Breast epithelium (tissue), 4 donors: ENCODE results near the gene TTC39A. TPM values are rescaled to one million over a fixed set of nuclear protein-coding genes. Genes with fewer than 3 reads are reported as not detected.

ENCODE experiments used
- DNase-seq, 2 donors: peaks; one replicate each; pipeline ENCODE4 v3.0.0-alpha.2; 2019; ENCODE audit warnings: low spot score in 2 of 2
- H3K27ac ChIP-seq, 2 donors: fragments of 200-600 bp; sonication (generic) in 1 of 2; one replicate each; pipeline ENCODE4 v1.5.1; 2016 to 2019; ENCODE audit warnings: mild to moderate bottlenecking in 1 of 2
- H3K27me3 ChIP-seq, 2 donors: fragments of 200-600 bp; sonication (generic) in 1 of 2; one replicate each; pipeline versions ENCODE4 v1.5.1 to v1.6.0; 2017 to 2019; ENCODE audit warnings: control low read depth in 1 of 2, mild to moderate bottlenecking in 1 of 2
- H3K36me3 ChIP-seq: fragments of 200-600 bp; one replicate; pipeline ENCODE4 v1.5.1; 2019
- H3K4me1 ChIP-seq, 2 donors: fragments of 200-600 bp; sonication (generic); one replicate each; pipeline ENCODE4 v1.5.1; 2016 to 2019; ENCODE audit warnings: control low read depth in 1 of 2
- H3K4me3 ChIP-seq, 3 donors: fragments of 200-600 bp; sonication (generic); 1 replicate in 2 of 3; 2 replicates in 1 of 3; pipeline ENCODE4 v1.5.1; 2016 to 2019; ENCODE audit warnings: mild to moderate bottlenecking in 3 of 3, moderate library complexity in 2 of 3
- H3K9me3 ChIP-seq, 2 donors: fragments of 200-600 bp; sonication (generic) in 1 of 2; one replicate each; pipeline ENCODE4 v1.5.1; 2016 to 2019; ENCODE audit warnings: control low read depth in 1 of 2
- POLR2A ChIP-seq: fragments of 450-650 bp; IDR thresholded peaks from one replicate; pipeline ENCODE4 v1.6.1; 2016; ENCODE audit warnings: antibody characterized with exemption, mild to moderate bottlenecking, moderate library complexity
- POLR2AphosphoS5 ChIP-seq, 3 donors: sonication (generic); formaldehyde crosslinking; IDR thresholded peaks; one replicate each; pipeline ENCODE4 v1.6.1; 2017; ENCODE audit warnings: antibody characterized with exemption in 3 of 3
- intact Hi-C: fragments of 100-400 bp; cut with DNase I; formaldehyde crosslinking; loops from one replicate; pipeline ENCODE4 v1.15.1; 2023; ENCODE audit warnings: low total_unique reads
- total RNA-seq, 3 donors: library from RNA; depleted of rRNA; stranded (reverse); fragments of >200 nt; gene quantifications; one replicate each; pipeline ENCODE4 v1.1.0, GENCODE V29; 2016
- TF ChIP-seq, protein P1 (sequence below), 3 donors: fragments of 450-650 bp; IDR thresholded peaks; one replicate each; pipeline ENCODE4 v1.5.1; 2016 to 2017; ENCODE audit warnings: antibody characterized with exemption in 3 of 3, mild to moderate bottlenecking in 3 of 3, moderate library complexity in 3 of 3

Gene TTC39A
- total RNA-seq, 3 donors from 2014 or later = 0.96 to 111 (median 72.1) TPM

DNA sequence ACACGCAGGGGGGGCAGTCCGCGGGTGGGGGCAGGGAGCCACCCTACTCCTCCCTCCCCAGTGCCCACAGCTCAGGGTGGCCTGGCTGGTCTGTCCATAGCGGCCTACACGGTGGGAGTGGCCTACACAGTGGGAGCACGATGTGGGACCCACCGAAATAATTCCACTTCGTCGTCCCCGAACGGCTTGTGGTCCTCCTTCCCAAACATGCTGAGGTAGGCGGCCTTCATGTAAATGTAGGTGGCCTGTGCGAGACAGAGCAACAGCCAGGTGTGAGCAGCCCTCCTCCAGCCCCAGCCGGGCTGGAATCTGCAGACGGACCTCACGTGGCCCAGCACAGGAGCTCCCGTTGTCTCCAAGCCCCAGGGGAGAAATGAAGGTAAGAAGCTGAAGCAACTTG is 34.4 kb downstream of the TTC39A start:
- no peak overlapping the region for H3K27ac ChIP-seq
- TF ChIP-seq, protein P1, sequence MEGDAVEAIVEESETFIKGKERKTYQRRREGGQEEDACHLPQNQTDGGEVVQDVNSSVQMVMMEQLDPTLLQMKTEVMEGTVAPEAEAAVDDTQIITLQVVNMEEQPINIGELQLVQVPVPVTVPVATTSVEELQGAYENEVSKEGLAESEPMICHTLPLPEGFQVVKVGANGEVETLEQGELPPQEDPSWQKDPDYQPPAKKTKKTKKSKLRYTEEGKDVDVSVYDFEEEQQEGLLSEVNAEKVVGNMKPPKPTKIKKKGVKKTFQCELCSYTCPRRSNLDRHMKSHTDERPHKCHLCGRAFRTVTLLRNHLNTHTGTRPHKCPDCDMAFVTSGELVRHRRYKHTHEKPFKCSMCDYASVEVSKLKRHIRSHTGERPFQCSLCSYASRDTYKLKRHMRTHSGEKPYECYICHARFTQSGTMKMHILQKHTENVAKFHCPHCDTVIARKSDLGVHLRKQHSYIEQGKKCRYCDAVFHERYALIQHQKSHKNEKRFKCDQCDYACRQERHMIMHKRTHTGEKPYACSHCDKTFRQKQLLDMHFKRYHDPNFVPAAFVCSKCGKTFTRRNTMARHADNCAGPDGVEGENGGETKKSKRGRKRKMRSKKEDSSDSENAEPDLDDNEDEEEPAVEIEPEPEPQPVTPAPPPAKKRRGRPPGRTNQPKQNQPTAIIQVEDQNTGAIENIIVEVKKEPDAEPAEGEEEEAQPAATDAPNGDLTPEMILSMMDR (IDR thresholded peaks at IDR 0.05) = no peak
- TF ChIP-seq POLR2A = no peak
- no peak for TF ChIP-seq POLR2AphosphoS5 (IDR thresholded peaks at IDR 0.05)
- H3K4me3 ChIP-seq = no peak overlapping the region
- no peaks in the 10 kb centered on the region for H3K36me3 ChIP-seq
- H3K27me3 ChIP-seq = no peaks in the 10 kb centered on the region
- DNase-seq = peak in 1 of 2 donors; percentile 42
- H3K4me1 ChIP-seq = no peaks in the 10 kb centered on the region
- no peaks in the 10 kb centered on the region for H3K9me3 ChIP-seq
- intact Hi-C loops = no loop called here

- Histone ChIP-seq H3K36me3 (no peaks in the 10 kb centered on the region), H3K9me3 (no peaks in the 10 kb centered on the region), H3K4me3 (no peak overlapping the region), H3K27ac (no peak overlapping the region), H3K4me1 (no peaks in the 10 kb centered on the region), H3K27me3 (no peaks in the 10 kb centered on the region)
- TF ChIP-seq POLR2AphosphoS5 (IDR thresholded peaks at IDR 0.05) = no peak
- TF ChIP-seq POLR2A = no peak
- TF ChIP-seq, protein P1 (IDR thresholded peaks at IDR 0.05) = no peak
- peak in 1 of 2 donors; percentile 37 for DNase-seq
- intact Hi-C loops = no loop called here
These were observed 35.7 kb downstream of the TTC39A start for GRCh38 chr1:51294566-51295184.

DNA sequence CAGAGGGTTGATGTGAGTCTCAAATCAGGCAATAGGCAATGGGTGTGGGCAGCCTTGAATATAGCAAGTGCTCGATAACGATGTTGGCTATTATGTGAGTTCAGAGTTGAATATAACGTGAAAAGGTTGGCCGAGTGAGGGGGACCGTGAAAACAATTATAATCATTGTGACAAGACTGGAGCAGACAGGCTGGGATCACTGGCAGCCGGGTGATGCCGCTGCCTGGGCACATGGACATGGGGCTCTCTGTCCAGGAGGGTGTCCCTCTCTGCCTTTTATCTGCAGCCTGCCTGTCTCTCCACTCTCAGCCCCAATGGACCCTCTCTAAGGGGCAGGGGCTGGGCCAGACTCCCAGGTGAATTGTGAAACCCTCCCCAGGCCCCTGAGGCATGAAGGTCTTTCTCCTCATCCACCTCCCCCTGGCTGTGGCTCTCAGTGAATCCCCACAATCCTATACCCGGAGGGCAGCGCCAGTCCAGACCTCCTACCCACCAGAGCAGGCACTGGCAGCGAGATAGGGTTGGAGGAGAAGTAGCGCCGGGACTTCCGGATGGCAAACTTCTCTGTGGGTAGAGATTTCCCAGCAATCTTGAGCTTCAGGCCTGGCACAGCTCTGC is 36.4 kb downstream of the TTC39A start:
- H3K27me3 ChIP-seq = no peaks in the 10 kb centered on the region
- no peaks in the 10 kb centered on the region for H3K36me3 ChIP-seq
- TF ChIP-seq POLR2A (no peak), POLR2AphosphoS5 (IDR thresholded peaks at IDR 0.05) (no peak)
- TF ChIP-seq, protein P1 (IDR thresholded peaks at IDR 0.05) = no peak
- no peaks in the 10 kb centered on the region for H3K9me3 ChIP-seq
- H3K4me3 ChIP-seq = no peak overlapping the region
- intact Hi-C loops = no loop called here
- H3K4me1 ChIP-seq = no peaks in the 10 kb centered on the region
- DNase-seq = no peak
- no peak overlapping the region for H3K27ac ChIP-seq

GRCh38 chr1:51290489-51290847 is 39.9 kb downstream of the TTC39A start:
- no peak for TF ChIP-seq POLR2A
- TF ChIP-seq, protein P1 (IDR thresholded peaks at IDR 0.05) = no peak
- TF ChIP-seq POLR2AphosphoS5 (IDR thresholded peaks at IDR 0.05) = no peak
- Histone ChIP-seq H3K4me3 (no peak overlapping the region), H3K36me3 (no peaks in the 10 kb centered on the region), H3K4me1 (no peaks in the 10 kb centered on the region), H3K27me3 (no peaks in the 10 kb centered on the region), H3K27ac (no peak overlapping the region), H3K9me3 (no peaks in the 10 kb centered on the region)
- DNase-seq = no peak
- intact Hi-C loops = no loop called here

GRCh38 chr1:51289676-51290488 is 40.5 kb downstream of the TTC39A start:
- TF ChIP-seq, protein P1 (IDR thresholded peaks at IDR 0.05) = no peak
- TF ChIP-seq POLR2A (no peak), POLR2AphosphoS5 (IDR thresholded peaks at IDR 0.05) (no peak)
- Histone ChIP-seq H3K9me3 (no peaks in the 10 kb centered on the region), H3K4me3 (no peak overlapping the region), H3K27me3 (no peaks in the 10 kb centered on the region), H3K27ac (no peak overlapping the region), H3K4me1 (no peaks in the 10 kb centered on the region), H3K36me3 (no peaks in the 10 kb centered on the region)
- intact Hi-C loops = no loop called here
- DNase-seq = no peak
